Measurements from ENCODE around the gene CCDC197. TPM values are rescaled to one million over a fixed set of nuclear protein-coding genes. Genes with fewer than 3 reads are reported as not detected.

CCDC197 gene
- total and polyA plus RNA-seq, 8 donors: not detected

DNA sequence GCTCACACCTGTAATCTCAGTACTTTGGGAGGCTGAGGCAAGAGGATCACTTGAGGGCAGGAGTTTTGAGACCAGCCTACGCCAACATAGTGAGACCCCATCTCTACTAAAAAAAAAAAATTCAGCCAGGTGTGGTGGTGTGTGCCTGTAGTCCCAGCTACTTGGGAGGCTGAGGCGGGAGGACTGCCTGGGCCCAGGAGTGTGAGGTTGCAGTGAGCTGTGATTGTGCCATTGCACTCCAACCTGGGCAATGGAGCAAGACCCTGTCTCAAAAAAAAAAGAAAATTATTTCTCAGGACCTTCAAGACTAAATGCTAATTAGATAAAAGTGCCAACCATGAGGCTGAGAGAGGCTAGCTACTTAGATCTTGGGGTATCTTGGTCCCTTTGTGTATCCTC, 52.5 kb downstream of the CCDC197 start:
- Histone ChIP-seq H3K27ac (no peak overlapping the region), H3K9me3 (no peaks in the 10 kb centered on the region), H3K4me3 (no peak overlapping the region), H3K27me3 (no peaks in the 10 kb centered on the region), H3K4me1 (peaks cover 0 to 7% (median 0%) of the 10 kb centered on the region in 3 donors), H3K36me3 (peaks cover 0 to 78% (median 56%) of the 10 kb centered on the region in 3 donors)
- ATAC-seq (no peak), FAIRE-seq (no peak), DNase-seq (no peak)
- 89 to 97% methylated on average over 2 of the region's 2 CpGs for WGBS, 2 donors
- intact Hi-C loops (cut with DNase I): no loop called here
- TF ChIP-seq, protein P1, sequence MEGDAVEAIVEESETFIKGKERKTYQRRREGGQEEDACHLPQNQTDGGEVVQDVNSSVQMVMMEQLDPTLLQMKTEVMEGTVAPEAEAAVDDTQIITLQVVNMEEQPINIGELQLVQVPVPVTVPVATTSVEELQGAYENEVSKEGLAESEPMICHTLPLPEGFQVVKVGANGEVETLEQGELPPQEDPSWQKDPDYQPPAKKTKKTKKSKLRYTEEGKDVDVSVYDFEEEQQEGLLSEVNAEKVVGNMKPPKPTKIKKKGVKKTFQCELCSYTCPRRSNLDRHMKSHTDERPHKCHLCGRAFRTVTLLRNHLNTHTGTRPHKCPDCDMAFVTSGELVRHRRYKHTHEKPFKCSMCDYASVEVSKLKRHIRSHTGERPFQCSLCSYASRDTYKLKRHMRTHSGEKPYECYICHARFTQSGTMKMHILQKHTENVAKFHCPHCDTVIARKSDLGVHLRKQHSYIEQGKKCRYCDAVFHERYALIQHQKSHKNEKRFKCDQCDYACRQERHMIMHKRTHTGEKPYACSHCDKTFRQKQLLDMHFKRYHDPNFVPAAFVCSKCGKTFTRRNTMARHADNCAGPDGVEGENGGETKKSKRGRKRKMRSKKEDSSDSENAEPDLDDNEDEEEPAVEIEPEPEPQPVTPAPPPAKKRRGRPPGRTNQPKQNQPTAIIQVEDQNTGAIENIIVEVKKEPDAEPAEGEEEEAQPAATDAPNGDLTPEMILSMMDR (IDR thresholded peaks at IDR 0.05): no peak

DNA sequence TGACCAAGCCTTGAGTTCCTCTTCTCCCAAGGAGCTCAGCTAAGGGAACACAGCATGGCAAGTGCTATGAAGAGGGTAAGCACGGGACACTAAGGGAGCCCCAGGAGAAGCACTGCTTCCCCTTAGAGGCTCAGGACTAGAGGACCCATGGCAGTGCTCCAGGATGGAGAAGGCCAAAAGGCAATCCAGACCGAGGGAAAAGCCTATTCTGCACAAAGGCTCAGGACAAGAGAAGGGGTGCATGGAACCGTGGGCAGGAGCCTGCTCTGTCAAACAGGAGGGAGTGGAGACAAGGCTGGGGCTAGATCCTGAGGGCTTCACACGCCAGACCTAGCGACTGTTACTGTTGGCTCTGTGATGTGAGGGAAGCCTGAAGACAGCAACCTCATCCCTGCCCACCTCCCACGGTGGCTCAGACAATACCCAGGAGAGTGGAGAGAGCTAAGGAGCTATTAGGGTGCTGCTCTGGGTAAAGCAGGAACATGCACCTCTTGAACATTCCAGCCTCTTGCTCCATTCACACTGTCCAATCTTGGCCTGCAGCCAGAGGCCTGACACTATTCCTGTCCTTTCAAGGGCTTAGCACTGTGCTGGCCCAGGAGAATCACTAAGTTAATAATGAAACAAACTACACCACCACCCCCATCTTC, 53.3 kb downstream of the CCDC197 start:
- H3K27ac ChIP-seq: peak overlapping the region in 1 of 4 donors; percentile 2
- intact Hi-C loops (cut with DNase I): no loop called here
- H3K27me3 ChIP-seq: no peaks in the 10 kb centered on the region
- FAIRE-seq: no peak
- peaks cover 0 to 83% (median 58%) of the 10 kb centered on the region in 3 donors for H3K36me3 ChIP-seq
- H3K4me1 ChIP-seq: peaks cover 0 to 7% (median 0%) of the 10 kb centered on the region in 3 donors
- TF ChIP-seq, protein P1 (IDR thresholded peaks at IDR 0.05): no peak
- ATAC-seq: peak in 1 of 4 donors; percentile 12
- no peaks in the 10 kb centered on the region for H3K9me3 ChIP-seq
- WGBS, 2 donors: 87 to 88% methylated on average over 6 of the region's 6 CpGs
- peak in 1 of 6 donors; percentile 9 for DNase-seq
- H3K4me3 ChIP-seq: no peak overlapping the region

DNA sequence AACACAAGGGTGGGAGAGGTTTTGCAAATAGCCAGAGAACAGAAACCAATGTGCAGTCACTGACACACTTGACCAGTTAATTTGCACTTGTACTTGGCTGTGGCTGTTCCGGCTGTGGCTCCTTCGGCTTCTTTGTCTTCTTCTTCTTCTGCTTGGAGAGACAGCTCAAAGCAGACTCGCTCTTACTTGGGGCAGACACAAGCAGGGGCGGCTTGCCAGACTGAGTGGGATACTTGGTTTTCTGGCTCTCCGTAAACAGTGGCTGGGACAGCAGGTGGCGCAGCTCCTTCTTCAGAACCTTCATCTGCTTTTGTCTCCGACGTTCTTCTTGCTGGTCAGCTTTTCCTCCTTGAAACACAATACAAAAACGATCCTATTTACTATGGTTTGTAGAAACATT, 54.0 kb downstream of the CCDC197 start:
- ATAC-seq (peak in 2 of 4 donors; percentile 24 to 40), DNase-seq (peak in 1 of 6 donors; percentile 12), FAIRE-seq (no peak)
- H3K27me3 ChIP-seq: no peaks in the 10 kb centered on the region
- no peak overlapping the region for H3K4me3 ChIP-seq
- H3K27ac ChIP-seq: no peak overlapping the region
- no peaks in the 10 kb centered on the region for H3K9me3 ChIP-seq
- 67 to 73% methylated on average over 9 of the region's 9 CpGs for WGBS, 2 donors
- peaks cover 0 to 7% (median 0%) of the 10 kb centered on the region in 3 donors for H3K4me1 ChIP-seq
- peaks cover 0 to 83% (median 63%) of the 10 kb centered on the region in 3 donors for H3K36me3 ChIP-seq
- TF ChIP-seq, protein P1 (IDR thresholded peaks at IDR 0.05): peak in 1 of 4 donors; percentile 18
- intact Hi-C loops (cut with DNase I): no loop called here

DNA sequence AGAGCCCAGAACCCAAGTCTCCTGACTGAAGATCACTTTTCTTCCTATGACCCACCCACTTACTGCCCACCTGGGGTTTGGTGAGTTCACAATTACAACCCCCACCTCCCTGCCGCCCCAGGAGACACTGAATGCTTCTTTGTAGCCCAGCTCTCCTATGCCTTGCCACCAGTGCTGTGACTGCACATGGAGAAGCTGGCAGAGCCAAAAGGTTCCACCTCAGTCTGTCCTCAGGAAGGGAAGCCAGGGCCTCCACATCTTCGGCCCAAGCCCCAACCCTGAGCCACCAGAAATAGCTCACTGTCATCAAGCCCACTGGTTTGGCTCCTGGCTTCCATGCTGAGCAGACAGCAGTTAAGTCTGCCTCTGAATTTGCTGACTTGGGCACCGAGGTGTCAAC, 54.7 kb downstream of the CCDC197 start:
- peak in 1 of 6 donors; percentile 8 for DNase-seq
- Histone ChIP-seq H3K9me3 (no peaks in the 10 kb centered on the region), H3K27ac (no peak overlapping the region), H3K4me3 (no peak overlapping the region), H3K4me1 (peaks cover 1 to 13% (median 5%) of the 10 kb centered on the region in 3 donors), H3K27me3 (no peaks in the 10 kb centered on the region), H3K36me3 (peaks cover 0 to 83% (median 67%) of the 10 kb centered on the region in 3 donors)
- intact Hi-C loops (cut with DNase I): no loop called here
- no peak for FAIRE-seq
- no peak for ATAC-seq
- TF ChIP-seq, protein P1 (IDR thresholded peaks at IDR 0.05): no peak
- WGBS, 2 donors: 82 to 88% methylated on average over 3 of the region's 3 CpGs

DNA sequence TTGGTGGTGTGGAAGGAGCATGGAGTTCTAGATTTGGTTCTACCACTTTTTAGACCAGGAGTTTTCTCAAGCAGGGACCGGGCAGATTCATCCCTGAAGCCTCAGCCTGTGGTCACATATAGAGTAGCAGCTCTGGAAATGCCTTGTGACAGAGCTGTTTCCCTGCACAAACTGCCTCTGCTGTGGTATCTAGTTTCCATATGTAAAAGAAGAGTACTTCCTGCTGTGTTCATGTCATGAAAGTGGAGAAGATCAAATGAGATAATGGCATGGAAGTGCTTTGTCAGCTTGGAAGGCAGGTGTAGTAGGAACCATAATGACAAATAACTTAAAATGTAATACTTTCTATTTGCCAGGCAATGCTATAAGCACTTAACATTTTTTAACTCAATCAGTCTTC, 55.1 kb downstream of the CCDC197 start:
- H3K9me3 ChIP-seq: no peaks in the 10 kb centered on the region
- peaks cover 6 to 17% (median 9%) of the 10 kb centered on the region in 3 donors for H3K4me1 ChIP-seq
- no peak overlapping the region for H3K27ac ChIP-seq
- ATAC-seq (no peak), FAIRE-seq (no peak), DNase-seq (no peak)
- TF ChIP-seq, protein P1 (IDR thresholded peaks at IDR 0.05): no peak
- WGBS, 2 donors: 87 to 100% methylated on average over 1 of the region's 1 CpG
- no peak overlapping the region for H3K4me3 ChIP-seq
- intact Hi-C loops (cut with DNase I): no loop called here
- peaks cover 0 to 80% (median 63%) of the 10 kb centered on the region in 3 donors for H3K36me3 ChIP-seq
- no peaks in the 10 kb centered on the region for H3K27me3 ChIP-seq
